ENCODE data around the gene GUK1. TPM values are rescaled to one million over a fixed set of nuclear protein-coding genes. Genes with fewer than 3 reads are reported as not detected.
"Not testable (repeated sequence)": the region's sequence is repeated elsewhere in the genome, so short reads cannot be mapped to it uniquely, and the experiment has no call there.

The GUK1 gene
- total RNA-seq, 1 donor from 2014 or later, result 213 TPM

DNA sequence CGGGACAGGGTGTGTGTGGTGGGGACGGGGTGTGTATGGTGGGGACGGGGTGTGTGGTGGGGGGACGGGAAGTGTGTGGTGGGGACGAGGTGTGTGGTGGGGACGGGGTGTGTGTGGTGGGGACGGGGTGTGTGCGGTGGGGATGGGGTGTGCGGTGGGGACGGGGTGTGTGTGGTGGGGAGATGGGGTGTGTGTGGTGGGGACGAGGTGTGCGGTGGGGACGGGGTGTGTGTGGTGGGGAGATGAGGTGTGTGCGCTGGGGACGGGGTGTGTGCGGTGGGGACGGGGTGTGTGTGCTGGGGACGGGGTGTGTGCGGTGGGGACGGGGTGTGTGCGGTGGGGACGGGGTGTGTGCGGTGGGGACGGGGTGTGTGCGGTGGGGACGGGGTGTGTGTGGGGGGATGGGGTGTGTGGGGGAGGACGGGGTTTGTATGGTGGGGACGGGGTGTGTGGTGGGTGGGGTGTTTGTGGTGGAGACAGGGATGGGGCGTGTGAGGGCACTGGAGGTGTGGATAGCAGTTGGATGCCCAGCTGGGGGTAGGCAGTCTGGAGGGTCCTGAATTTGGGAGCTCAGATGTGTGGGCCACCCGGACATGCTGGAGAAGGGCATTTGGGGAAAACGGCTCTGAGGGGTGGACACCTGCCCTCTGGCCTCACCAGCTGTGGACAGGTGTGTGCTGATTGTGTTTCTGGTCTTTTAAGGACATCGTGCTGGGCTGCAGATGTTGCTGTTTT, 42.4 kb downstream of the GUK1 start:
- intact Hi-C loops (cut with DNase I), result no loop called here
- DNase-seq (ENCODE audit: low spot score), result no peak

DNA sequence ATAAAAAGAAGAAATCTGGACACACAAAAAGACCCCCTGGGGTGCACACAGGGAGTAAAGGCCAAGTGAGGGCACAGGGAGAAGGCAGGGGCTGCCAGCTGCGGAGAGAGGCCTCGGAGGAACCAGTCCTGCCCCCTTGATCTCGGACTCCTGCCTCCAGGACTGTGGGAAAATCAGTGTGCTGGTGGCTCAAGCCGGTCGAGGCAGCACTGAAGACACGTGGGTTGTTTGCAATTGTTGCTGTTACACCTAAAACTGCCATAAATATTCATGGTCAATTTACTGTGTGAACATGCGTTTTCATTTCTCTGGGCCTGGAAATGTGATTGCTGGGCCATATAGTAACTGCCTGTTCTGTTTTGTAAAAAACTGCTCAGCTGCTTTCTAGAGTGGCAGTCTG, 44.1 kb downstream of the GUK1 start:
- intact Hi-C loops (cut with DNase I), result no loop called here
- no peak for DNase-seq (ENCODE audit: low spot score)

DNA sequence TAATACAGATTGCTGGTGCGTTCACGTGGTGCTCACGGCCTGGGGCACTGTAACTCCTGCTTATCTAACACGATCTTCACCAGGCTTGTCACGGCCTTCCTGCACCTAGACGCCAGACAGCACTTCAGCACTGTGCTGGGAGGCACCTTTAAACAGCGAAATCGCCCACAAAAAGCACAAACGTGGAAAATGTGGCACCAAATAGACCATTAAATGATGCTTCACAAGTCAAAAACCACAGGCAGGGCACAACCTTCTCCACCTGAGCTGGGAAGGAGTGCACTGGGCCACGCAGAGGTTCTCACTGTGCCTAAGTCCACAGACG, 45.5 kb downstream of the GUK1 start:
- intact Hi-C loops (cut with DNase I), result no loop called here
- DNase-seq (ENCODE audit: low spot score), result no peak

DNA sequence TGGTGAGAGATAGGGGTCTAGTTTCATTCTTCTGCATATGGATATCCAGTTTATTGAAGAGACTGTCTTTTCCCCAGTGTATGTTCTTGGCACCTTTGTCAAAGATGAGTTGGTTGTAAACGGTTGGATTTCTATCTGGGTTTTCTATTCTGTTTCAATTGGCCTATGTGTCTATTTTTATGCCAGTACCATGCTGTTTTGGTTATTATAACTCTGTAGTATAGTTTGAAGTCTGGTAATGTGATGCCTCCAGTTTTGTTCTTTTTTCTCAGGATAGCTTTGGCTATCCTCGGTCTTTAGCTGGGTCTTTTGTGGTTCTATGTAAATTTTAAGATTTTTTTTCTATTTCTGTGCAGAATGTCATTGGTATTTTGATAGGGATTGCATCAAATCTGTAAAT, 48.2 kb downstream of the GUK1 start:
- intact Hi-C loops (cut with DNase I); DNase-seq (ENCODE audit: low spot score): not testable (repeated sequence)

DNA sequence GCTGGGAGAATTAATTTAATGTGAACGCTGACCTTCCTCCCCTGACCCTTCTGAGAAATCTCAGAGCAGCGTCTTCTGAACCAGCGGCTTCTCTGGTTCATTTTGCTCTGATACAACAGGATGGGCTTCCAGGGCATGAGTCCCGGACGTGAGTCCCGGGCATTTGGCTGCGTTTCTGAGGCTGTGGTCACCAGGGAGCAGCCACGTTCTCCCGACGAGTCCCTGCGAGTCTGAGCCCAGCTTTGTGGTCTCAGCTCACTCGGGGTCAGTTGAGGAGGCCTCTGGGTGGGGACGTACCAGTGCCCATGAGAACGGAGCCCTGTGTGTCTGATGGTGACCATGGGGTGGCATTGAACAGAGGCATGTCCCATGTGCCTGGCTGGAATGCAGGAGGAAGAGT, 50.1 kb downstream of the GUK1 start:
- intact Hi-C loops (cut with DNase I), result no loop called here
- no peak for DNase-seq (ENCODE audit: low spot score)

DNA sequence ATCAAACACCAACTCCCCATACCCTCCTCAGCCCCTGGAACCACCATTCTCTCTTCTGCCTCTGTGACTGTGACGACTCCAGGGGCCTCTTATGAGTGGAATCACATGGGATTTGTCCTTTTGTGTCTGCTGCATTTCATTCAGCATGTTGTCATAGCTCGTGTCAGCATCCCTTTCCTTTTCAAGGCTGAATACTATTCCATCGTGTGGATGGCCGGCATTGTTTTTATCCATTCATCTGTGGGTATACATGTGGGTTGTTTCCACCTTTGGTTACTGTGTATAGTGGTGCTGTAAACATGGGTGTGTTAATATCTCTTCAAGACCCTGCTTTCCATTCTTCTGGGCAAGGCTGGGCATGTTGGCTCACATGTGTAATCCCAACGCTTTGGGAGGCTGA, 50.7 kb downstream of the GUK1 start:
- intact Hi-C loops (cut with DNase I), result no loop called here
- no peak for DNase-seq (ENCODE audit: low spot score)

DNA sequence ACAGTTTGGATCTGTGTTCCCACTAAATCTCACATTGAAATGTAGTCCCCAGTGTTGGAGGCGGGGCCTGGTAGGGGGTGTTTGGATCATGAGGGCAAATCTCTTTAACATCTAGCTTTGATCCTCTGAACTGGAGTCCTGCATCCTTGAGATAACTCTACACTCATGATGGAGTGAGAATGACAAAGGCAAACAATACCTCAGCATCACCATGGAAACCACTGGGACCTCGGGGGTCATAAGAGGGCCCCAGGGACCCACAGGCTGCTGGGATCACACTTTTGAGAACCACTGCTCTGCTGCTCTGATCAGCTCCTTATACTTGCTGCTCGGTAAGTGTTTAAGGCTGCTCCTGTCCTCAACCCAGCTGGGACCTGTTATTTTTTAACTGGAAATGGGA, 54.4 kb downstream of the GUK1 start:
- DNase-seq (ENCODE audit: low spot score), result no peak
- intact Hi-C loops (cut with DNase I), result no loop called here

DNA sequence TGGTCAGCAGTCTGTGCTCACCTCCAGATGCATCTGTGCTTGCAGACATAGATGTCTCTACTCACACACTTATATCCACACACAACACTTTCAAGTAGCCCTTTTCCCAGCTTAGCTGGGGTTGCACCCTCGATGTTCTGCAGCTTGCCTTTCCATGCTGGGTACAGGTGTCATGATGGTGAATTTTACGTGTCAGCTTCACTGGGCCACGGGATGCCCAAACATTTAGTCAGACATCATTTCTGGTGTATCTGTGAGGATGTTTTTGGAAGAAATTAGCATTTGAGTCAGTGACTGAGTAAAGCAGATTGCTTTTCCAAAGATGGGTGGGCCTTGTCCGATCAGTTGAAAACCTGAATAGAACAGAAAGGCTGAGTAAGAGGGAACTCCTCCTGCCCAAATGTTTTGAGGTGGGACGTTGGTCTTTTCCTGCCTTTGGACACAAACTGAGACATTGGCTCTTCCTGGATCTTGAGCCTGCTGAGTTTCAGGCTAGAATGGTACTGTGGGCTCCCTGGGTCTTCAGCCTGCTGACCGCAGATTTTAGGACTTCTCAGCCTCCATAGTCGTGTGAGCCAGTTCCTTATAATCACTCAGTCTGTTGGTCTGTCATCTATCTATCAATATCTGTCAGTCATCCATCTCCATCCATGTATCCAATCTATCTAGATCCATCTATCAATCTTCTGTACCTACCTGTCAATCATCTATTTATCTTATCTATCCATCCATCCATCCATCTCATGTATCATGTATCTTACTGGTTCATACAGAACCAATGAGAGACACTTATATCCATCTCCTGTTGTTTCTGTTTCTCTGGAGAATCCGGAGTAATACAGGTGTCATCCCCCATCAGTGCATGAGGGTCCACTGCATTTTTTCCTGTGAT, 55.1 kb downstream of the GUK1 start:
- intact Hi-C loops (cut with DNase I), result no loop called here
- peak; percentile 59 for DNase-seq (ENCODE audit: low spot score)

DNA sequence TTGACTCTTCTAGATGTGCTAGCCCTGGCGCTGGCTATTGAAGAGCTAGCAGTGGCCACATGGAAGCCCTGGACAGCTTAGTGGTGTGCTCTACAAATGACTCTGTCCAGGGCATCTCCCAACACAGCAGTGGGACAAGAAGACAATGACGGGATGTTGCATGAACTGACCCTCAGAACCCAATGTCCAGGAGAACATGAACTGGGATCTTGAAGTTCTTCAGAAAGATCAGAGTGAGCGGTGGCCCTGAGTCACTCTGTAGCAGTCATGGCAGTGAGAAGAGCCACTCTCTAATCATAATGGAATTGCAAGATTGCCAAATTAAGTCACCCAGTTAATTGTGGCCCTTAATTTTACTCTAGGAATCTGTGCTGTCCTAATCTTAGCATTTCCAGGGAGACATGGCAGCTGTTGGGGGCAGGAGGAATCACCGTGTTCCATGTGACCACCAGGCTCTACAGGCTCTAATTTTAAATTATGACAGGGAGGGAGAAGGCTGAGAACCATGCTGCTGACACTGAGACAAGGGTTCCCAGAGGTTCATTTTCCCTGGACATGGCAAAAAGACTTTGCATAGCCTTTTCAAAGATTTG, 57.6 kb downstream of the GUK1 start:
- intact Hi-C loops (cut with DNase I), result no loop called here

More for the DNA sequence above, 57.6 kb downstream of the GUK1 start:
- peak; percentile 75 for DNase-seq (ENCODE audit: low spot score)

Small RNA genes lying within 50 kb of the gene (microRNA-seq; reads per million reads assigned to microRNA genes)
- not detected for gene MIR3620

Other genes starting within 250 kb of the GUK1 start
- gene WNT9A, start 192.3 kb upstream of the GUK1 start, total RNA-seq, result 6.5 TPM
- not detected for gene WNT3A, start 133.3 kb upstream of the GUK1 start, total RNA-seq
- 332 TPM for gene ARF1, start 57.6 kb upstream of the GUK1 start, total RNA-seq
- 8.9 TPM for gene C1orf35, start 37.0 kb upstream of the GUK1 start, total RNA-seq
- 39.7 TPM for gene MRPL55, start 31.0 kb upstream of the GUK1 start, total RNA-seq
- 1.6 TPM for gene GJC2, start 9.7 kb downstream of the GUK1 start, total RNA-seq
- gene IBA57, start 25.5 kb downstream of the GUK1 start, total RNA-seq, result 16.6 TPM
- 396 TPM for gene OBSCN, start 67.8 kb downstream of the GUK1 start, total RNA-seq

All from cardiac septum (tissue), 1 donor.